ENCODE results near the gene DUOXA2. TPM values are rescaled to one million over a fixed set of nuclear protein-coding genes. Genes with fewer than 3 reads are reported as not detected.

The DUOXA2 gene
- total RNA-seq, 2 donors from 2014 or later = not detected

DNA sequence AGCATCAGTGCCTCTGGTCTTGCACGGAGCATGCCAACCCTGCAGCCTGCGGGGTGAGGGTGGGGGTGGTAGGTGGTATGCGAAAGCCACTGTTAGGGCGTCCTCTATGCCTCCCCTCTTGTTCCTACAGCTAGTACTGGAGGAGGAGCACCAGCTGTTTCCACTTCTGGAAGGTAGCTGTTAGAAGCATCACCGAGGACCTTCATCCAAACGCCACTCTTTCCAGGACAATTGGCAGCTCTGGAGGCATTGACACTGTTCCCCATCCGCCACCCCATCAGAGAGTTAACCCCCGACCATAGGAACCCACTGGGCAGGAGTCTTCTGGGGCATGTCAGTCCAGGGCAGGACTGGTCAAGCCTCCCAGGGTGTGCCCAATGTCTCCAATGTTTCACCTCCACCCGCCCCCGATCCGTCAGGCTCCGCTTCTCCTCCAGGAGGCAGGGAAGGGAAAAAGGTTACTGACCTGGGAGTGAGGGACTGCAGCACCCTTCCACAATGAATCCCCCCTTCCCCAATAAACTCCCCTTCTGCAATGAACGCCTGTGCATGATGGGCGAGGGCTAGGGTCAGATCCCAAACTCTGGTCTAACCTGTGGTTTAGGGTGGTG, 641 bp upstream of the DUOXA2 start:
- ATAC-seq (ENCODE audit: insufficient number of reproducible peaks, low FRiP score, low read depth) (no peak), DNase-seq (ENCODE audit: low spot score) (no peak)
- Histone ChIP-seq H3K4me3 (no peak overlapping the region), H3K27ac (no peak overlapping the region), H3K4me1 (ENCODE audit: control insufficient read depth in 1 of 2, low read depth in 2 of 2) (peaks cover 19 to 47% of the 10 kb centered on the region in 2 donors), H3K27me3 (replicated peaks; ENCODE audit: insufficient read depth) (peaks cover 17% of the 10 kb centered on the region), H3K36me3 (no peaks in the 10 kb centered on the region), H3K9me3 (no peaks in the 10 kb centered on the region)
- no peak for TF ChIP-seq CTCF (IDR thresholded peaks at IDR 0.05)

DNA sequence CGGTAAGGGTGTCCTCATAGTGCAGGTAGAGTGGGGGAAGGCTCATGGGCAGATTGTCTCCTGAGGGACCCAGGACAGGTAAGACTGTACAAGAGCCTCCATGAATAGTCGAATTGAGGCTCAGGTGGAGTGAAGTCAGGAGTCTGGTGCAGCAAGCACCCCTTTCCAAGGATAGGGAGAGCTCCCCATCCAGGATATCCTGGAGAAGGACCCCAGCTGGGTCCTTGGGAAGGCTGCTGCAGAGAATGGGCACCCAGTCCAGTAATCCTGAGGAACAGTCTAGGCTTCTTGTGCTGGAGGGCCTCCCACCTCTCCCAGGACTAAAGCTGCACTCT, 592 bp downstream of the DUOXA2 start:
- Histone ChIP-seq H3K27me3 (replicated peaks; ENCODE audit: insufficient read depth) (peaks cover 17% of the 10 kb centered on the region), H3K4me3 (no peak overlapping the region), H3K27ac (no peak overlapping the region), H3K9me3 (no peaks in the 10 kb centered on the region), H3K4me1 (ENCODE audit: control insufficient read depth in 1 of 2, low read depth in 2 of 2) (peaks cover 19 to 47% of the 10 kb centered on the region in 2 donors), H3K36me3 (no peaks in the 10 kb centered on the region)
- no peak for ATAC-seq (ENCODE audit: insufficient number of reproducible peaks, low FRiP score, low read depth)
- TF ChIP-seq CTCF (IDR thresholded peaks at IDR 0.05) = no peak
- DNase-seq (ENCODE audit: low spot score) = no peak

DNA sequence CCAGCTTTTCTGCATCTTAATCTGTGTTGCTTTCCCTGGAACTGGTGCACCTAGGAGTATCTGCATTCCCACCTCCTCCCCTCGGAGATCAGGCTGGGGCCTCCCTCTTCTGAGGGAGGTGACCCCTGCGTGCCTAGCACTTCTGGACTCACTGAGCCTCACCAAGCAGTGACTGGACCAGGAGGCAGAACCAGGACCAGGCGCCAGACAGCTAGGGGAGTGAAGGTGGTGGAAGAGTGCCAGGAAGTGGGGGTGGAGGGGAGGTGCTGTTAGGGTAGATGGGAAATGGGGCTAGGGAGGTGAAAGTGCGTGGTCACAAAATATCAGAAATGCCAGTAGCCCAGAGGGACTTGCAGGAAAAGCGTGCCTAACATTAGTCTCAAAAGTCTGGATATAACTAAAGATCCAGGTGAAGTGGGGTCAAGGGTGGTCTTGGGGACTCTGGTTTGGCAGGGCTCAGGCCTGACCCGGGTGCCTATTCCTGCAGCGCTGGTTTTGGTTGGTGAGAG, 1.2 kb downstream of the DUOXA2 start:
- DNase-seq (ENCODE audit: low spot score) (no peak), ATAC-seq (ENCODE audit: insufficient number of reproducible peaks, low FRiP score, low read depth) (no peak)
- H3K27me3 ChIP-seq (replicated peaks; ENCODE audit: insufficient read depth) = peaks cover 17% of the 10 kb centered on the region
- H3K27ac ChIP-seq = no peak overlapping the region
- no peak overlapping the region for H3K4me3 ChIP-seq
- H3K9me3 ChIP-seq = no peaks in the 10 kb centered on the region
- H3K36me3 ChIP-seq = no peaks in the 10 kb centered on the region
- TF ChIP-seq CTCF (IDR thresholded peaks at IDR 0.05) = no peak
- H3K4me1 ChIP-seq (ENCODE audit: control insufficient read depth in 1 of 2, low read depth in 2 of 2) = peaks cover 19 to 47% of the 10 kb centered on the region in 2 donors

GRCh38 chr15:45116006-45116481, 1.9 kb downstream of the DUOXA2 start:
- Histone ChIP-seq H3K27me3 (replicated peaks; ENCODE audit: insufficient read depth) (peaks cover 17% of the 10 kb centered on the region), H3K4me1 (ENCODE audit: control insufficient read depth in 1 of 2, low read depth in 2 of 2) (peaks cover 19 to 47% of the 10 kb centered on the region in 2 donors), H3K9me3 (no peaks in the 10 kb centered on the region), H3K4me3 (no peak overlapping the region), H3K27ac (no peak overlapping the region), H3K36me3 (no peaks in the 10 kb centered on the region)
- DNase-seq (ENCODE audit: low spot score) (no peak), ATAC-seq (ENCODE audit: insufficient number of reproducible peaks, low FRiP score, low read depth) (no peak)
- no peak for TF ChIP-seq CTCF (IDR thresholded peaks at IDR 0.05)

- ATAC-seq (ENCODE audit: insufficient number of reproducible peaks, low FRiP score, low read depth) (no peak), DNase-seq (ENCODE audit: low spot score) (no peak)
- Histone ChIP-seq H3K9me3 (no peaks in the 10 kb centered on the region), H3K27ac (no peak overlapping the region), H3K4me1 (ENCODE audit: control insufficient read depth in 1 of 2, low read depth in 2 of 2) (peaks cover 19 to 47% of the 10 kb centered on the region in 2 donors), H3K27me3 (replicated peaks; ENCODE audit: insufficient read depth) (peaks cover 17% of the 10 kb centered on the region), H3K4me3 (peak overlapping the region; percentile 32), H3K36me3 (no peaks in the 10 kb centered on the region)
- no peak for TF ChIP-seq CTCF (IDR thresholded peaks at IDR 0.05)
Observed at GRCh38 chr15:45116482-45117307, 2.6 kb downstream of the DUOXA2 start.
